HUES64 (cell line): ENCODE data around the gene ANKRD55.
"Not testable (repeated sequence)": the region's sequence is repeated elsewhere in the genome, so short reads cannot be mapped to it uniquely, and the experiment has no call there.

ENCODE experiments used
- H3K27ac ChIP-seq: 2 replicates; pipeline ENCODE4 v1.7.0; 2013; ENCODE audit warnings: low read depth, low read length, inconsistent platforms
- H3K27me3 ChIP-seq: 2 replicates; pipeline ENCODE4 v1.6.1; 2013; ENCODE audit warnings: mild to moderate bottlenecking, low read length; ENCODE audit not compliant: insufficient read depth
- H3K36me3 ChIP-seq: 2 replicates; pipeline ENCODE4 v1.6.1; 2013; ENCODE audit warnings: mild to moderate bottlenecking, low read length; ENCODE audit not compliant: insufficient read depth
- H3K4me1 ChIP-seq: 2 replicates; pipeline ENCODE4 v1.6.1; 2013; ENCODE audit warnings: mild to moderate bottlenecking, low read length, moderate library complexity; ENCODE audit not compliant: insufficient read depth
- H3K4me3 ChIP-seq: 2 replicates; pipeline ENCODE4 v1.5.1; 2013; ENCODE audit warnings: mild to moderate bottlenecking, low read length, moderate library complexity
- H3K9ac ChIP-seq: 2 replicates; pipeline ENCODE4 v1.6.1; 2013; ENCODE audit warnings: mild to moderate bottlenecking, low read depth, low read length
- H3K9me3 ChIP-seq: 2 replicates; pipeline ENCODE4 v1.6.1; 2013; ENCODE audit warnings: low read depth, low read length; ENCODE audit not compliant: insufficient read depth
- WGBS: fragments of 150-250, 120-280 bp; methylation state at CpG from one replicate; pipeline ENCODE4 v1.1.7; 2013; ENCODE audit warnings: missing lambda C conversion rate; 5-methylcytosine and 5-hydroxymethylcytosine counted together

The ANKRD55 gene

DNA sequence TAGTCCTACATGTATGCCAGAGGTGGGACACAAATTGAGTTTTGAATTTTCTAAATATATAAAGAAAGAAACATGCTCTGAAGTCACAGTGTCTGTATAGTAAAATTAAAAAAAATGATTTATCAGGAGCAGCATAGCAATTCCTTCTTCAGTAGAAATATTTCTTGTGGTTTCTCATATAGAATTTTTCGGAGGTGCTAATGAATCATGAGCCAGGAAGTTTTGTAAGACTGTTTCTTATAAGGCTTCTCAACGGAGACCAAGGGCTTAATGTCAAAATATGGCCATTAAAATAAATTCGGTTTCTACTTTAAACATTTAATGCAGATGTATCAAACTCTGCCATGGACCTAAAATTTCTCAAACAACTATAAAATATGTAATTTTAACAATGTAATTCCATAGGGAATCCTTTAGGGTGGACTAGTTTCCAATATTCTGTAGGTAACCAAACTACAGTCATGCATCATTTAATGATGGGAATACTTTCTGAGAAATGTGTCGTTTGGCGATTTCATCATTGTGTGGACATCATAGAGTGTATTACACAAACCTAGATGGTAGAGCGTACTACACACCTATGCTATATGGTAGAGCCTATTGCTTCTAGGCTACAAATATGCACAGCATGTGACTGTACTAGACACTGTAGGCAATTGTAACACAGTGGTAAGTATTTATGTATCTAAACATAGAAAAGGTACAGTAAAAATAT, 66.3 kb downstream of the ANKRD55 start:
- no peaks in the 10 kb centered on the region for H3K36me3 ChIP-seq
- no peak overlapping the region for H3K4me3 ChIP-seq
- 96% methylated on average over 6 of the region's 6 CpGs for WGBS
- H3K9me3 ChIP-seq, result no peaks in the 10 kb centered on the region
- H3K4me1 ChIP-seq, result peaks cover 5% of the 10 kb centered on the region; the same call in 1 of the 2 replicates
- H3K27ac ChIP-seq, result no peak overlapping the region
- no peaks in the 10 kb centered on the region for H3K27me3 ChIP-seq
- H3K9ac ChIP-seq, result no peak overlapping the region

DNA sequence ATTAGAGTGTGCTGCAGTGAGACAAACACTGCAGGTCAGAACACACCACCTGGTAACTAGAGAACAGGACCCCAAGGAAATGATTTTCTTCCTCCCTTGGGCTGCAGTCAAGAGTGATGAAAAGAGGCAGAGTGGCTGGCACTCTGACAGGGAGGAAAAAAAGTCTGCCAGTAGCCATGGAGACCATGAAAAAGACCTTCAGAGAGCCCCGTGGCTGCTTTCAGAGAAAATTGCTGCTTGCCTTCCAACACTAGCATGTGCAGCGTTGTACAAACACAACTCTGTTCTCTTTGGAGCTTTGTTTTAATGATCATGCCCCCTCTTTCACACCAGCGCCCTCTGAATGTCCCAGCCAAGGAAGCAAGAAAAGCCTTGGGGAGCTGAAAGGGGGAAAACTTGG, 68.8 kb downstream of the ANKRD55 start:
- no peak overlapping the region for H3K9ac ChIP-seq

DNA sequence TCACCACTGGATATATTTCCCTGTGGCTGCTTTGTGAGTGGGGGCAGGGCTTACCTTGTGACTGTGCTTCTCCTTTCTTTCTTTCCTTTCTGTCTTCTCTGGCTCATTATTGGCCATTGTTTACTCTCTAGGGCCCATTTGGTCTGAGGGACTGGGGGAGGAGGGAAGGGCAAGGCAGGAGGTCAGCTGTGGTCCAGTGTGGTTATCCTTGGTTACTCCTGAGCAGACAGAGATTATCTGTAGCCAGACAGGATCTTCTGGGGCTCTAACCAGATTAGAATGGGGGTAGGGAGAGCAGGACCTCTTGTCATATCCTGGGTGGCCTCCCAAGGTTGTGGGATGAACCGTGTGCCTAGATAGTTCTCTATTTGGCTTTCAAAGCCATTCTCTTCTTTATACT, 71.2 kb downstream of the ANKRD55 start:
- H3K4me3 ChIP-seq, result no peak overlapping the region
- no peaks in the 10 kb centered on the region for H3K9me3 ChIP-seq
- 81% methylated on average over 1 of the region's 1 CpG for WGBS
- H3K27me3 ChIP-seq, result no peaks in the 10 kb centered on the region
- H3K9ac ChIP-seq, result no peak overlapping the region
- no peak overlapping the region for H3K27ac ChIP-seq
- H3K36me3 ChIP-seq, result no peaks in the 10 kb centered on the region
- peaks cover 11% of the 10 kb centered on the region for H3K4me1 ChIP-seq

More for the DNA sequence above, 68.8 kb downstream of the ANKRD55 start:
- Histone ChIP-seq H3K4me3 (no peak overlapping the region), H3K27ac (no peak overlapping the region), H3K36me3 (no peaks in the 10 kb centered on the region), H3K27me3 (no peaks in the 10 kb centered on the region), H3K4me1 (peaks cover 11% of the 10 kb centered on the region; the same call in 1 of the 2 replicates), H3K9me3 (no peaks in the 10 kb centered on the region)
- WGBS, result 81% methylated on average over 3 of the region's 3 CpGs

DNA sequence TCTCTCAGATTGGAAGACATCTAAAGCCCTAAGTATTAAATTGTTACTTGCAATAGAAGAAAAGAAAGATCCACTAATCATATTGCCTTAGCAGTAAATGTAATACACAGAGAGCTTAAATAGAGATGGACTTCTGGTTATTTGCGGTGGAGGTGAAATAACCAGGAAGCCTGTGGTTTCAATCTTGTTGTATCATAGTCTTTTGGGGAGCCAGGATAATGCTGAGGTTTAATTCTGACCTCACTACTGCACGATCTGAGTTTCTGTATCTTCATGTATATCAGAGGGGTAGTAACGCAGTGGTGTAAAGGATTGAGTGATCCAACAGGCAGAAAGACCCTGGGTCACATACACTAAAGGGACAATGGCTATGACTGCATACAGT, 71.7 kb downstream of the ANKRD55 start:
- Histone ChIP-seq H3K36me3 (no peaks in the 10 kb centered on the region), H3K9ac (no peak overlapping the region), H3K27ac (no peak overlapping the region), H3K27me3 (no peaks in the 10 kb centered on the region), H3K4me3 (no peak overlapping the region), H3K9me3 (no peaks in the 10 kb centered on the region), H3K4me1 (peaks cover 16% of the 10 kb centered on the region)
- 90% methylated on average over 3 of the region's 3 CpGs for WGBS

DNA sequence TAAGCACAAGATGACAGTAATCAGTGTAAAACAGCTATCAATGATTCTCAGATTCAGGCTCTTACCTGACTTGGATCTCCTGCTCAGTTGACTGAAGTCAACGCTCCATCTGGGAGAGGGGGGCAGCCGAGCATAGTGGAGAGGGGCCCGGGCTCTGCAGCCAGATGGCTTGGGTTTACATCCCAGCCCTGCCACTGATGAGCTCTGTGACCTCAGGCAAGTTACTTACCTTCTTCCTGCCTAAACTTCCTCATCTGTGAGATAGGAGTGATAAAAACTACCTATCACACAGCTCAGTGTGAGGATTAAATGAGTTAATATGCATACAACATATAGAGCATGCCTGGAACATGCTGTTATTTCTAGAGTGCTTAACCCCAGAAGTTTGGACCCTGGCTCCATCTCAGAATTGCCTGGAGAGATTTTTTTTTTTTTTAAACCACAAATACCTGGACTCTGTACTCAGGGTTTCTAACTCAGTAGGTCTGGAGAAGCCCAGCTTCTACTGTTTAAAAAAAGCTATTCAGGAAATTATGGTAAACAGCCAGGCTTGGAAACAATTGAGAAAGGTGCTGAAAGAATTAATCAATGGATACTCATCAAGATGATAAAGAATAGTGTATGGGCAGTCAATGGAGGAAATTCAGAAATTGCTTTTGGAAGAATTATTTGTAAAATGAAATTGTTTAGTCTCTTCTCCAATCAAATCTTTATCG, 72.2 kb downstream of the ANKRD55 start:
- Histone ChIP-seq H3K9me3 (no peaks in the 10 kb centered on the region), H3K4me3 (no peak overlapping the region), H3K36me3 (no peaks in the 10 kb centered on the region), H3K27ac (no peak overlapping the region), H3K9ac (no peak overlapping the region), H3K27me3 (no peaks in the 10 kb centered on the region), H3K4me1 (peaks cover 18% of the 10 kb centered on the region)
- 94% methylated on average over 3 of the region's 4 CpGs for WGBS

DNA sequence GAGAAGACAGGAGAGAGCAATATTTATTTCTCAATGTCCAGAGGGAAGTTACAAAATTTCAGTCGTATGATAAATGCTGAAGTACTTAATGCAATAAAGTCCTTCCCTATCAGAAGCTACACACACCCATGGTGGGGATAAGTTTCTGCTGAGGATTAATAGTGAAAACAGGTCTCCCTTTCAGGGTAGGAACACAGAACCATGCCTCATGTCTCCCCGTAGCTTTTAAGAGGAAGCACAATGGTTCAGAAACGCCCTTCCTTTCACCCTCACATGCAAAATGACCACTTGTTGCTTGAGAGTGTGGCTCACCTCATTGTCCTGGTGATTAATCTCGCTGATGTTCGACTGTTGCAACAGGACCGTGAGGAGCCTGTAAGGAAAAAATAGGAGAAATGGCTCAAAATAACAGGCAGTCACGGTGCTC, 73.6 kb downstream of the ANKRD55 start:
- Histone ChIP-seq H3K27me3 (no peaks in the 10 kb centered on the region), H3K27ac (no peak overlapping the region), H3K4me3 (no peak overlapping the region), H3K4me1 (peaks cover 18% of the 10 kb centered on the region), H3K36me3 (no peaks in the 10 kb centered on the region), H3K9ac (no peak overlapping the region), H3K9me3 (no peaks in the 10 kb centered on the region)
- WGBS, result 77% methylated on average over 6 of the region's 7 CpGs

DNA sequence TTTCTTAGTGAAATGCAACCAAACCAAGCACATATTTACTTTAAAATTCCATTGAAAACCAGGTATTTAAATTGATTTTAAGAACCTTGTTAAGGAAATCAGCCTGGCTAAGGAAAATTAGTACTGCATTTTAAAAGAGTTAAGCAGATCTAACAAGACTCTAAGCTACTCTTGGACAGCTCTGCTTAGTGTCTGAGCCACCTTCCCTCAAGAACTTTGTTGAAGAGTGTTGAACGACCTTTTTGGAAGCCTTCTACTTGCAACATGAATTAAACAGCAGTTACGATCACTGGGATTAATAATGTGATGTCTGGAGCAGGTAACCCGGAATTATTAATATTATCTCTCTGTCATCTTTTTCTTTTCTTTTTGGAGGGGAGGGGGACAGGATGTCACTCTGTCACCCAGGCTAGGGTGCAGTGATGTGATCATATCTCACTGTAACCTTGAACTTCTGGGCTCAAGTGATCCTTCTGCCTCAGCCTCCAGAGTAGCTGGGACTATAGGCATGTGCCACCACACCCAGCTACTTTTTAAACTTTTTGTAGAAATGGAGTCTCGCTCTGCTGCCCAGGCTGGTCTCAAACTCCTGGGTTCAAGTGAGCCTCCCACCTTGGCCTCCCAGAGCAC, 74.7 kb downstream of the ANKRD55 start:
- Histone ChIP-seq H3K9ac (no peak overlapping the region), H3K4me3 (no peak overlapping the region), H3K27ac (no peak overlapping the region), H3K9me3 (no peaks in the 10 kb centered on the region), H3K27me3 (no peaks in the 10 kb centered on the region), H3K4me1 (peaks cover 18% of the 10 kb centered on the region), H3K36me3 (no peaks in the 10 kb centered on the region)
- 85% methylated on average over 2 of the region's 4 CpGs for WGBS

DNA sequence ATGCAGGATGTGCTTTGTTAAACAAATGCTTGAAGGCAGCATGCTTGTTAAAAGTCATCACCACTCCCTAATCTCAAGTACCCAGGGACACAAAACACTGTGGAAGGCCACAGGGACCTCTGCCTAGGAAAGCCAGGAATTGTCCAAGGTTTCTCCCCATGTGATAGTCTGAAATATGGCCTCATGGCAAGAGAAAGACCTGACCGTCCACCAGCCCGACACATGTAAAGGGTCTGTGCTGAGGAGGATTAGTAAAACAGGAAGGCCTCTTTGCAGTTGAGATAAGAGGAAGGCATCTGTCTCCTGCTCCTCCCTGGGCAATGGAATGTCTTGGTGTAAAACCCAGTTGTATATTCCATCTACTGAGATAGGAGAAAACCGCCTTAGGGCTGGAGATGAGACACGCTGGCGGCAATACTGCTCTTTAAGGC, 75.9 kb downstream of the ANKRD55 start:
- Histone ChIP-seq H3K4me1 (peaks cover 17% of the 10 kb centered on the region), H3K9ac (peak overlapping the region; percentile 16; the same call in 1 of the 2 replicates), H3K27ac (peak overlapping the region; percentile 56; the same call in 1 of the 2 replicates)
- not testable (repeated sequence) for H3K9me3 ChIP-seq, H3K27me3 ChIP-seq, H3K4me3 ChIP-seq, H3K36me3 ChIP-seq
- 36% methylated on average over 3 of the region's 5 CpGs for WGBS

DNA sequence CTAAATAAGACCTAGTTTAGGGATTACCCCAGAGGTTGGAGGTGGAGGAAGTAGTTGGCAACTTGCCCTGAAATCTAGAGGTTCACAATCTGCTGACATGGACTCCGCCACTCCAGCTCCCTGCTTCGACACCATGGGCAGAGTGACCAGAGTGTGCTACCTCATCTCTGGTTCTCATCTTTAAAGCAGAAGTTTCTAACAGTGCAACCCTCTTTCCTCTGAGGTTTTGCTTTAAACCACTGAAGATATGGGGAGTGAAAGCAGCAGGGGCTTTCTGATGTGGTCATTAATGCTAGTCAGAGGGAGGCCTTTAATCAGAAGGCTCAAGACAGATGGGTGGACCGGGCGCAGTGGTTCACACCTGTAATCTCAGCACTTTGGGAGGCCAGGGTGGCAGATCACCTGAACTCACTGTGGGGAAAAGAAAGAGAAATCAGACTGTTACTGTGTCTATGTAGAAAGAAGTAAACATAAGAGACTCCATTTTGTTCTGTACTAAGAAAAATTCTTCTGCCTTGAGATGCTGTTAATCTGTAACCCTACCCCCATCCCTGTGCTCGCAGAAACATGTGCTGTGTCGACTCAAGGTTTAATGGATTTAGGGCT, 76.4 kb downstream of the ANKRD55 start:
- not testable (repeated sequence) for H3K36me3 ChIP-seq, H3K27ac ChIP-seq, H3K4me3 ChIP-seq, H3K9ac ChIP-seq, H3K9me3 ChIP-seq, H3K27me3 ChIP-seq
- peaks cover 12% of the 10 kb centered on the region for H3K4me1 ChIP-seq
- 66% methylated on average over 4 of the region's 6 CpGs for WGBS

DNA sequence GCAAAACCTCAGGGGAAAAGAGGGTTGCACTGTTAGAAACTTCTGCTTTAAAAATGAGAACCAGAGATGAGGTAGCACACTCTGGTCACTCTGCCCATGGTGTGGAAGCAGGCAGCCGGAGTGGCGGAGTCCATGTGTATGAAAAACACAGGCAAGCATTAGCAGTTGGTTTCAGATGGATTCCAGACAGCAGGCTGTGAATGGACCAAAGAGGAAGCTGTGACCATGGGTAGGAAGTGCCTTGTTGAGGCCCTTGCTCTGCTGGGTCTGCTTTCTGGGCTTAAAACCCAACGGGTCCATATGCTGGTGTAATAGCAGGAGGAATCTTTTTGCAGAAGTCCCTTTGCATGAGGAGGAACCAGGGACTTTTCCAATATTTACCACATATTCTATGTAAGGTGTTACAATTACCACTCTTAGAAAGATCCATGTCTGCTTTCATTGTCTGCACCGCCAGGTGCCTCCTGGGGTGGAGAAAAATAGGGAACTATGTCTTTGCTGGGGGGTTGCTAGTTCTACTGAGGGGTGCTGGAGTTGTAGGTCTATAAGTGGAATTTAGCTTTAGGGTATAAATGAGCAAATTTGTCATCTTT, 77.0 kb downstream of the ANKRD55 start:
- no peak overlapping the region for H3K4me3 ChIP-seq
- H3K9me3 ChIP-seq, result no peaks in the 10 kb centered on the region
- WGBS, result 83% methylated on average over 4 of the region's 4 CpGs
- no peaks in the 10 kb centered on the region for H3K36me3 ChIP-seq
- H3K27ac ChIP-seq, result no peak overlapping the region
- no peaks in the 10 kb centered on the region for H3K27me3 ChIP-seq
- H3K4me1 ChIP-seq, result peaks cover 9% of the 10 kb centered on the region
- no peak overlapping the region for H3K9ac ChIP-seq
